Endothelial cell of umbilical vein (primary cell): ENCODE results near the gene ULK1. TPM values are rescaled to one million over a fixed set of nuclear protein-coding genes. Genes with fewer than 3 reads are reported as not detected.
A peak's percentile ranks its signal among the peaks of the same experiment; 100 is the strongest.

ENCODE experiments used
- BruUV-seq: library from RNA; stranded (reverse); fragments of 400-500 nt; replicated peaks from 2 replicates; lab custom pipeline; 2021; lab: Mats Ljungman, UMichigan
- CTCF ChIA-PET: fragments of 300-600, 350-600 bp; sonication (Branson Sonifier 250); formaldehyde crosslinking; loops from one replicate; lab custom pipeline; 2021; ENCODE audit warnings: antibody characterized with exemption, inconsistent platforms; lab: Charles Lee
- POLR2A ChIA-PET: fragments of 300-600, 350-600 bp; sonication (Branson Sonifier 250); formaldehyde crosslinking; loops from one replicate; lab custom pipeline; 2021; ENCODE audit warnings: antibody characterized with exemption, inconsistent platforms; lab: Charles Lee
- DNase-seq: peaks from one replicate; pipeline ENCODE4 v3.0.0-alpha.2; 2011; ENCODE audit warnings: low read depth, low spot score
- FAIRE-seq: peaks from 2 replicates; lab custom pipeline; 2011; peaks lifted over from hg19 to GRCh38; lab: Jason Lieb, UNC
- H2AFZ ChIP-seq: 2 replicates; pipeline ENCODE4 v1.6.0; 2012; ENCODE audit warnings: low read depth, low read length, control low read depth, inconsistent platforms
- H3K27ac ChIP-seq: 2 replicates; pipeline ENCODE4 v1.5.1; 2011; ENCODE audit warnings: low read depth, mild to moderate bottlenecking, control low read depth, low read length, moderate library complexity; ENCODE audit not compliant: insufficient read depth
- H3K27me3 ChIP-seq, 2 experiments: 2 replicates each; pipeline versions ENCODE4 v1.6.0 to v1.6.1; 2011; ENCODE audit warnings: low read length in 2 of 2, mixed read lengths in 1 of 2; ENCODE audit not compliant: control insufficient read depth in 2 of 2, insufficient read depth in 2 of 2
- H3K36me3 ChIP-seq, 2 experiments: 2 replicates in 1 of 2; 3 replicates in 1 of 2; pipeline ENCODE4 v1.5.1; 2011; ENCODE audit warnings: low read length in 2 of 2, mild to moderate bottlenecking in 1 of 2, moderate library complexity in 1 of 2; ENCODE audit not compliant: control insufficient read depth in 2 of 2, insufficient read depth in 2 of 2; ENCODE audit errors: extremely low read depth in 1 of 2
- H3K4me1 ChIP-seq: 3 replicates; pipeline ENCODE4 v1.5.1; 2011; ENCODE audit warnings: mild to moderate bottlenecking, low read length; ENCODE audit not compliant: control insufficient read depth, insufficient read depth; ENCODE audit errors: extremely low read depth
- H3K4me2 ChIP-seq: 2 replicates; pipeline ENCODE4 v1.6.1; 2011; ENCODE audit warnings: low read length, control low read depth, mixed read lengths; ENCODE audit not compliant: insufficient read depth
- H3K4me3 ChIP-seq, 3 experiments: fragments of 200-600 bp in 1 of 3; sonication (generic), shearing (Covaris generic) in 1 of 3; replicated peaks in 1 of 3; 2 replicates each; pipeline ENCODE4 v1.5.1; 2011 to 2016; ENCODE audit warnings: control low read depth in 3 of 3, low read length in 3 of 3, mild to moderate bottlenecking in 2 of 3, inconsistent platforms in 1 of 3, low read depth in 1 of 3, moderate library complexity in 1 of 3; ENCODE audit not compliant: insufficient read depth in 1 of 3
- H3K79me2 ChIP-seq: 2 replicates; pipeline ENCODE4 v1.6.0; 2012; ENCODE audit warnings: low read length, inconsistent platforms; ENCODE audit not compliant: control insufficient read depth, insufficient read depth
- H3K9ac ChIP-seq: replicated peaks from 2 replicates; pipeline ENCODE3; 2011; ENCODE audit warnings: low read length, control low read depth; ENCODE audit not compliant: insufficient read depth; ENCODE audit errors: extremely low read depth
- H3K9me1 ChIP-seq: replicated peaks from 3 replicates; pipeline ENCODE4 v1.6.0; 2011; ENCODE audit warnings: mild to moderate bottlenecking, low read length; ENCODE audit not compliant: control insufficient read depth, insufficient read depth; ENCODE audit errors: extremely low read depth
- H3K9me3 ChIP-seq: replicated peaks from 2 replicates; pipeline ENCODE4 v1.5.1; 2012; ENCODE audit warnings: low read length, inconsistent platforms; ENCODE audit not compliant: control insufficient read depth, insufficient read depth
- H4K20me1 ChIP-seq: replicated peaks from 2 replicates; pipeline ENCODE3; 2011; ENCODE audit warnings: mild to moderate bottlenecking, low read length; ENCODE audit not compliant: control insufficient read depth, insufficient read depth; ENCODE audit errors: extremely low read depth
- CTCF ChIP-seq, 2 donors: IDR thresholded peaks; 1 replicate in 1 of 2; 2 replicates in 1 of 2; pipeline ENCODE4 v1.5.1; 2011; ENCODE audit warnings: low read length in 2 of 2, mild to moderate bottlenecking in 2 of 2, moderate library complexity in 2 of 2, control low read depth in 1 of 2, inconsistent platforms in 1 of 2, low read depth in 1 of 2; ENCODE audit not compliant: insufficient read depth in 1 of 2; ENCODE audit errors: extremely low read depth in 1 of 2
- FOS ChIP-seq: IDR thresholded peaks from 2 replicates; pipeline ENCODE4 v1.6.1; 2011; ENCODE audit warnings: mild to moderate bottlenecking, low read length, moderate library complexity, borderline replicate concordance; ENCODE audit not compliant: insufficient read depth
- GATA2 ChIP-seq: IDR thresholded peaks from 2 replicates; pipeline ENCODE4 v1.7.0; 2011; ENCODE audit warnings: low read depth, mild to moderate bottlenecking, moderate library complexity, mixed read lengths, low read length; ENCODE audit not compliant: insufficient read length, insufficient read depth
- JUN ChIP-seq: IDR thresholded peaks from 2 replicates; pipeline ENCODE4 v1.6.1; 2011; ENCODE audit warnings: borderline replicate concordance, low read depth; ENCODE audit not compliant: insufficient read length, insufficient read depth
- MYC ChIP-seq: IDR thresholded peaks from one replicate; pipeline ENCODE4 v1.6.1; 2011; ENCODE audit warnings: mild to moderate bottlenecking, low read depth, low read length
- POLR2A ChIP-seq: IDR thresholded peaks from 2 replicates; pipeline ENCODE4 v1.6.1; 2012; ENCODE audit warnings: low read depth, mild to moderate bottlenecking, control low read depth, low read length
- dilution Hi-C: fragments of 300-500 bp; cut with MboI; formaldehyde crosslinking; loops from one replicate; pipeline ENCODE4 v1.15.0; 2019; ENCODE audit warnings: low sequenced_read_pairs; ENCODE audit not compliant: extremely low pct_ligation_motif_present
- intact Hi-C: fragments of 100-400 bp; cut with micrococcal nuclease; formaldehyde crosslinking; loops from one replicate; pipeline ENCODE4 v1.10.0; 2022
- polyA plus RNA-seq, 4 experiments: library from polyadenylated mRNA; depleted of rRNA in 3 of 4; stranded (reverse) in 3 of 4; unstranded in 1 of 4; fragments of >200 nt; gene quantifications; 2 replicates each; pipeline versions ENCODE4 v1.2.1 to v1.2.3, GENCODE V29; 2011 to 2012; ENCODE audit warnings: missing spikeins in 1 of 4
- total RNA-seq: library from RNA; stranded (reverse); gene quantifications from 2 replicates; pipeline ENCODE4 v1.2.3, GENCODE V29; 2021

Gene ULK1
- total and polyA plus RNA-seq, 2 donors (not counting 3 experiments of a cell fraction or from before 2014, with no cell fraction given): 14.4 to 38.2 TPM

- H4K20me1 ChIP-seq: no peaks in the 10 kb centered on the region
- no peak overlapping the region for H3K4me2 ChIP-seq
- TF ChIP-seq MYC (no peak), POLR2A (no peak), GATA2 (no peak), JUN (no peak), CTCF (IDR thresholded peaks at IDR 0.05; ENCODE audit: extremely low read depth in 1 of 2, insufficient read depth in 1 of 2, low read depth in 1 of 2, low read length in 2 of 2) (no peak), FOS (no peak)
- no peaks in the 10 kb centered on the region for H3K9me3 ChIP-seq
- no peak overlapping the region for H3K9ac ChIP-seq
- peaks cover 9% of the 10 kb centered on the region for H3K4me1 ChIP-seq
- no peak overlapping the region for H3K27ac ChIP-seq
- peaks cover 0 to 5% of the 10 kb centered on the region in 2 experiments for H3K27me3 ChIP-seq
- no TSS peak for BruUV-seq
- FAIRE-seq: no peak
- dilution Hi-C loops: no loop called here
- H3K9me1 ChIP-seq: no peaks in the 10 kb centered on the region
- POLR2A ChIA-PET: no interaction called here
- intact Hi-C loops: loop anchor here (2.0 kb wide), 1 partner anchor 63 kb away; no protein-coding TSS in a partner anchor
- H3K79me2 ChIP-seq: peaks cover 4% of the 10 kb centered on the region
- H2AFZ ChIP-seq: no peak overlapping the region
- no peak for DNase-seq
- peak overlapping the region in 1 of 3 experiments; percentile 6 for H3K4me3 ChIP-seq
- CTCF ChIA-PET: no interaction called here
- H3K36me3 ChIP-seq: no peaks in the 10 kb centered on the region
Observed at GRCh38 chr12:131893605-131894312, 663 bp upstream of the ULK1 start.
